NCI-H82 (cell line): Measurements from ENCODE around the gene CCDC144A.
A peak's percentile ranks its signal among the peaks of the same experiment; 100 is the strongest.
"Not testable (repeated sequence)": the region's sequence is repeated elsewhere in the genome, so short reads cannot be mapped to it uniquely, and the experiment has no call there.

Experiments
- DNase-seq: peaks from one replicate; lab custom pipeline; 2025; lab: John Stamatoyannopoulos, UW

Gene CCDC144A

GRCh38 chr17:16757520-16757919 lies 67.5 kb downstream of the CCDC144A start:
- not testable (repeated sequence) for DNase-seq

GRCh38 chr17:16758177-16758576 lies 68.1 kb downstream of the CCDC144A start:
- not testable (repeated sequence) for DNase-seq

GRCh38 chr17:16768290-16769175 lies 78.5 kb downstream of the CCDC144A start:
- peak; percentile 5 for DNase-seq

DNA sequence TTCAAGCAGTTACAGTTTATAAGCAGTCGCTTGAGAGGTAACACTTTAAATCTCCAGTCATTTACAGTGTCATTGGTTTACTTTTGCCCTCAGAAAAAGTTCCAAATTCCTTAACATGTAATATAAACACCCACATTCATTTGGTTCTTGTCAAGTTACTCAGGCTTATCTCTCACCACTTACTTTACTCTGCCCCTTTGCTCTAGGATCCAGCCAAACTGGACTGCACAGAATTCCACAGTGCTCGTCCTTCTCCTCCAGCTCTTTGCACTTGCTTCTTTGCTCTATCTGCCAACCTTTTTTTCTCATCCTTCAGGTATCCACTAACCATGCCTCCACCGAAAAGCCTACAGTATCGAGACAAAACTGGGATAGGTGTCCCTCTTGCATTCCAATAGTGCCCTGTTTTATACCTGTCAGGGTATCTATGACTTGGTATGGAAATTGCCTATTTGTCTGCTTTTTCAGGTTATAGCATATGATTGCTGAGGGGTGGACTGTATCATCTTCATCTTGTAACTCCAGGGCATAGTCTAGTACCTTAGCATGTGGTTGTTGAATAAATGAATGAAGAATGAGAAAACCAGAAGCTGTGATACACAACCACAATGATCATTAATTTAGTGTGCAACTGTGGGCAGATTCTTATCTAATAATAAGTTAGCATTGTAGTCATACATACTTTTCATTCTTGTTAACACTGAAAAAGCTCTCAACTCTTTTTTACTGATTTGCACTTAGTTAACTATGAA lies 82.5 kb downstream of the CCDC144A start:
- not testable (repeated sequence) for DNase-seq

DNA sequence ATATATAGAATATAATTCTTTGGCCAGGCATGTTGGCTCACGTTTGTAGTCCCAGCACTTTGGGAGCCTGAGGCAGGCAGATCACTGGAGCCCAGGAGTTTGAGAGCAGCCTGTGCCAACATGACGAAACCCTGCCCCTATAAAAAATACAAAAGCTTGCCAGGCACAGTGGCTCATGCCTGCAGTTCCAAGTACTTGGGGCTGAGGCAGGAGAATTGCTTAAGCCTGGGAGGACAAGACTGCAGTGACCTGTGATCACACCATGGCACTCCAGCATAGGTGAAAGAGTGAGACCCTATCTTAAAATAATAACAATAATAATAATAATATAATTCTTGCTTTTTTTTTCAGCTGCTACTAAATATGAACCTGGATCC lies 83.1 kb downstream of the CCDC144A start:
- DNase-seq: not testable (repeated sequence)

DNA sequence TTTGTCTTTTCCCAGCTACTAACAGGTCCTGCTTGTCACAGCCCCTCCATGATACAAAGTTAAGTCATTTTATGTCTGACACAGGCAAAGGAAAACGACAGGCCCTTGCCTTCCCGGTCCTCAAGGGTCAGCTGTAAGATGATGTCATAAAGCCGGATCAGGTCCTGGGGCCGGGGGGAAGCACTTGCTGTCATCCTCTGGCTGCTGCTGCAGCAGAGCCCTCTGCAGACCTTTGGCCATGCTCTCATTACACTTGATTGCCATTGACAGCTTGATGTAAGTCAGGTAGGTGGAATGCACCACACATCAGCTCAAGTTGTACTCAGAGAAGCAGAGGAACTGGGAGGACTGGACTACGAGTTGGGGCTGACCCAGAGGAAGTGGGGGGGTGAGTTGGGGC lies 97.8 kb downstream of the CCDC144A start:
- not testable (repeated sequence) for DNase-seq

DNA sequence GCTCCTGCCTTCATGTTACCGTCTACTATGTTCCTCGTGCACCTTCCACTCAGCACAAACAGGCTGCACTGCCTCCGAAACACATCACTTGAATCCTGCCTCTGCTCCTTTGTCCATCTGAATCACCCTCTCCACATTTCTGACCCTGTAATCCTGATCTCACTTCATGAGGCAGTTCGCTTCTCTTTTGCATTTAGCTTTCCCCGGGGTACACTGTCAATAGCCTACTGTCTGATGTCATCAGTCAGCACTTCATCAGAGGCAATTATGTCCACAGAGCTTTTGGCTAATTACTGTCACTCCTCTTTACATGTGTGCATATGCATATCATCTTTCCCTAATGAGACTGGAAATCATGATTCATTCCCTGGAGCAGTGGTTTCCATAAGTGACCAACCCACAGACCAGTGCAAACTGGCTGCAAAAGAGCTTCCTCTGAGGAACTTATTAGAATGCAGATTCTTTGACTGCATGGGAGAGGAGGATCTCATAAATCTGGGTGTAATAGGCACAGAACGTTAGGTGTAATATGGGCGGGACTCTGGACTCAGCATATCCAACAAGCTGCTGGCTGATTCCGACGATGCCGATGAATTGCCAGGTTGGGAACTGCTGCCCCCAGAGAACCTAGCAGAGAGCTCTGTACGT lies 99.0 kb downstream of the CCDC144A start:
- not testable (repeated sequence) for DNase-seq

DNA sequence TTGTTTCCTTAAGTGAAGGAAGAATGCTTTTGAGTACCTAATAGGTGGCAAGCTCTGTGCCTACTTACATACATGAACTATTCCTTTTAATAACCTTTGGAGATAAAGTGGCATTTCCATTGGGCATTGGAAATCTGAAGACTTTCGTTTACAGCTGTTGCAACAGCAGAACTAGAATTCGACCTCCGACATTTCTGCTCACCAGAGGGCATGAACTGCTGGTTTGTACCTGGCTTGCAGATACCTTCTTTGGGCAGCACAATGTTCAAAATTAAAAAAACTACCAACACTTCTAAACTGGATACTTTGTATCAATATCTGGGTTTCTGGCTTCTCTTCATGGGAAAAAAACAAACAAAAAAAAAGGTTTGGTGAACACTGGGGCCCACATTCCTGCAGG lies 99.6 kb downstream of the CCDC144A start:
- not testable (repeated sequence) for DNase-seq

DNA sequence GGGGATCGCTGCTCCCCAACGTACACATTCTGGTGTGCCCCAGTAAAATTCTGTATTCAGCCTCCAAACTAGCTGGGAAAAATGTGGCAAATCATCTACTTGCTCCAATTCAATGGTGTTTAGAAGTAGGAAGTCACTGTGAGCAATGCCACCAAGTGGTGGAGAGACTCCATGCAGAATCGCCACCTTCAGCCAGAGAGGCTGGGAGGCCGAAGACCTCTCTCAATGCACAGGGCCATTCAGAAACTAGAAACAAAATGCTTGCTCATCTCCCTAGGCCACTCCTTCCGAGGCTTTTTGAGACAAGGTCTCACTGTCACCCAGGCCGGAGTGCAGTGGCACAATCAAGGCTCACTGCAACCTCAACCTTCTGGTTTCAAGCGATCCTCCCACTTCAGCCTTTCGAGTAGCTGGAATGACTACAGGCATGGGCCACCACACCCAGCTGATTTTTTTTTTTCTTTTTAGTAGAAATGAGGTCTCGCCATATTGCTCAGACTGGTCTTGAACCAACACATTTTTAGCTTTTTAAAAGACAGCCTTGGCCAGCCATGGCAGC lies 100.4 kb downstream of the CCDC144A start:
- not testable (repeated sequence) for DNase-seq

DNA sequence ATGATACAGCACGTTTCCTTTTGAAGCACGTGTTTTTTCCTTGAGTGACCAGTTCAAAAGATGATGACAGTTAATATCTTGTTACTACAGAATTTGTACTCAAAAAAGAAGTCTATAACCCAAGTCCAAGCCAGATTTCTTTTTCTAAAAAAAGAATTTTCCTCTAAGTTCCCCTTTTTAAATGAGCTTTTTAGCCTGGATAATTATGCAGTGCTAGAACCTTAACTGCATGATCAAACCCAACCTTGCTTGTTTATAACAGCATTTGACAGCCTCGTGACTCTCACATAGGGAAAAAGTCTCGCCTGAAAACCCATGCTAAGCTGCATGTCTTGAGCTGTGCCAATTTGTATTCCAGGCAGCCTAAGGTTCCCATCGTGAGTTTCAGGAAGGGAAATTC lies 104.2 kb downstream of the CCDC144A start:
- not testable (repeated sequence) for DNase-seq

DNA sequence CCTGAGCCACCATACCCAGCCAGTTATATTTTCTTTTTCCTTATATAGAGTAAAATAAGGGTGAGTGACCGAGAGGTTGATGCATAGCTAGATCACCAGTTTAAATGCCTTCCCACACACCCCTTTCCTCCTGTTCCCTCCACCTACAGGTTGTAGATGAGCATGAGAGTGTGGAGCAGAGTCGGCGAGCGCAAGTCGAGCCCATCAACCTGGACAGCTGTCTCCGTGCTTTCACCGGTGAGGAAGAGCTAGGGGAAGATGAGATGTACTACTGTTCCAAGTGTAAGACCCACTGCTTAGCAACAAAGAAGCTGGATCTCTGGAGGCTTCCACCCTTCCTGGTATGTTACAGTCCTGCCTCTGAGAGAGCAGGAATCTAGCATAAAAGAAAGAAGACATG lies 105.9 kb downstream of the CCDC144A start:
- not testable (repeated sequence) for DNase-seq

DNA sequence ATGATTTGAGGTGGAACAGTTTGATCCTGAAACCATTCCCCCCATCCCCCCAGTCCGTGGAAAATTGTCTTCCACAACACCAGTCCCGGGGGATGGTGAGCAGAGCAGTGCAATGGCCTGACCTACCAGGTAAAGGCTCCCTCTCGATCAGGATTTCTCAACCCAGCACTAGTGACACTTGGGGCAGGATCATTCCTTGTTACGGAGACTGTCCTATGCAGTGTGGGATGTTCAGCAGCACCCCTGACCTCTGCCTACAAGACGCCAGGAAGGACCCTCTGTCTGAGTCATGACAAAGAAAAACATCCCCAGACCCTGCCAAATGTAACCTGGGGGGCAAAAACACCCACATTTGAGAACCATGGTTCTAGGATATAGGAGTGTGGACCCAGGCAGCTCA lies 114.8 kb downstream of the CCDC144A start:
- not testable (repeated sequence) for DNase-seq

DNA sequence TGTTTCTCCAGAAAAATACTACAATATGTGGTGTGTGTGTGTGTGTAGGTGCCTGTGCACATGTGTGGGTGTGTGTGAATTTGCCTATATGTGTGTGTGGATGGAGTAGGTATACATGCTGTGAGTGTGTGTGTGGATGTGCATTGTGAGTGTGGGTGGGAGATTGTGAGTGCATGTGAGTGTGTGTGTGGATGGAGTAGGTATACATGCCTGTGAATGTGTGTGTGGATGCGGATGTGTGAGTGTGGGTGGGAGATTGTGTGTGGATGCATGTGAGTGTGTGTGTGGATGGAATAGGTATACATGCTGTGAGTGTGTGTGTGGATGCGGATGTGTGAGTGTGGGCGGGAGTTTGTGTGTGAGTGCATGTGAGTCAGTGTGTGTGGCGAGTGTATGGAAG lies 116.6 kb downstream of the CCDC144A start:
- DNase-seq: not testable (repeated sequence)

DNA sequence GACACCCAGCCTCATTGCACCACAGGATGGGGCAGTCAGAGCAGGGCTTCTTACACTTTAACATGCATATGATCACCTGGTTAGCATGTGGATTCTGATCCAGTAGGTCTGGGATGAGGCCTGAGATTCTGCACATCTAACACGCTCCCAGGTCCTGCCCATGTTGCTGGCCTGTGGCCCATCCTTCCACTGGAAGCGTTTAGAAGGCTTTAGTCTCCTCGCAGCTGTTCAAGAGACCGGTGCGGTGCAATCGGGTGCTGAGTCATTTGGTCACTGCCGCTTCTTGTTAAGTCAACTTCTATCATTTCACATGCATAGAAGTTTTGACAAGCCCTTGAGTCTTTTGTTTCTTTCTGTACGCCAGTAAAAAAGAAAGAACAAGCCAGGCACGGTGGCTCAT lies 117.6 kb downstream of the CCDC144A start:
- not testable (repeated sequence) for DNase-seq

GRCh38 chr17:16810236-16810635 lies 120.2 kb downstream of the CCDC144A start:
- DNase-seq: not testable (repeated sequence)

GRCh38 chr17:16812126-16812525 lies 122.1 kb downstream of the CCDC144A start:
- not testable (repeated sequence) for DNase-seq

DNA sequence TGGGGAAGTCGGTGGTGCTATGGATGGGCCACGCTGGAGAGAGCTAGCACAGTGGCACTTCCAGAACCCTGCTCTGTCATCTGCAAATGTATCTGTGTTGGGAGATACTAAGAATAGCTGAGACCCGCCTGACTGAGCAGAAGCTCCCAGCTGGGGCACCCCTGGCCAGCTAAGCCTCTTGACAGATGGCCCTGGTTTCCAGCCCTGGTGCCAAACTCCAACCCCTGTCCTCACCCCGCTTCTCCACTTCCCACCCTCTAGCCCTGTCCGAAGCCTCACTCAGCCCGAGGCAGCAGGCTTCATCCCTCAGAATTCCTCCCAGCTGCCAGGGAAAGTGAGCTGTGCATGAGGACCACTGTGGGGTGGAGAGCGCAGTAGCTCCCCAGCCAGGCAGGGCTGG lies 124.4 kb downstream of the CCDC144A start:
- peak; percentile 19 for DNase-seq

GRCh38 chr17:16817201-16817600 lies 127.2 kb downstream of the CCDC144A start:
- no peak for DNase-seq

DNA sequence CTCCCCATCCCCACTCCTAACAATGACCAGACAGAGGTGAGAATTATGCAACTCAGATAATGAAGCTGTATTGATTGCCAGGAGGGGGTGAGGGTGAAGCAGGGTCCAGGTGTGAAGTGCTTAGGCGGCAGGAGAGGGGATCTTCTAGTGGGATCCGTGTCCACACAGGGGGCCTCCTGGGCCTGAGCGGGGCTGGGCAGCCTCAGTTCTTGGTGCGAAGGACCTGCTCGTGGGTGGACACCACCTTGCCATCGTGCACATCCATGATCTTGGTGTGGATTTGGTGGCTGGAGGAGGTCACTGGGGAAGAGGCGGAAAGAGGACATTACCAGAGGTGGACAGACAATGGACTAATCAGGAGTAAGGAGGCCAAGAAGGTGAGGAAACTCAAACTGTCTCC lies 127.9 kb downstream of the CCDC144A start:
- DNase-seq: not testable (repeated sequence)

DNA sequence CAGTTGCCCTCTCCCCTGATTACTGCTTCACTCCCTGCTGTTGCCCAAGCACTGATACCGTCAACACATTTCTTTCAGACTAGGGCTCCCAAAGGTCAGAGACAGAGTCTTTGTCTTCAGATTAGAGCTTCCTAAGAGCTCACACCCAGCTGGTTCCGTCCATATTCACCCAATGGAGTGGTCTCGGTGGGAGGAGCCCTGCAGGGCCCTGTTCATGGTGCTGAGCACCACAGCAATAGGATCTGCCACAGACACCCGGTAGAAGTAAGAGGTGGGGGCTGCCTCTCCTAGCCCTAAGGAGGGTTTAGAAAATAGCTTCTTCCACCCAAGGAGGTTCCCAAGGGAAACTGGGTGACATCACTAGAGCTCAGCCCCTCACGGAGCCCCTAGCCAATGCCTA lies 128.3 kb downstream of the CCDC144A start:
- DNase-seq: no peak

DNA sequence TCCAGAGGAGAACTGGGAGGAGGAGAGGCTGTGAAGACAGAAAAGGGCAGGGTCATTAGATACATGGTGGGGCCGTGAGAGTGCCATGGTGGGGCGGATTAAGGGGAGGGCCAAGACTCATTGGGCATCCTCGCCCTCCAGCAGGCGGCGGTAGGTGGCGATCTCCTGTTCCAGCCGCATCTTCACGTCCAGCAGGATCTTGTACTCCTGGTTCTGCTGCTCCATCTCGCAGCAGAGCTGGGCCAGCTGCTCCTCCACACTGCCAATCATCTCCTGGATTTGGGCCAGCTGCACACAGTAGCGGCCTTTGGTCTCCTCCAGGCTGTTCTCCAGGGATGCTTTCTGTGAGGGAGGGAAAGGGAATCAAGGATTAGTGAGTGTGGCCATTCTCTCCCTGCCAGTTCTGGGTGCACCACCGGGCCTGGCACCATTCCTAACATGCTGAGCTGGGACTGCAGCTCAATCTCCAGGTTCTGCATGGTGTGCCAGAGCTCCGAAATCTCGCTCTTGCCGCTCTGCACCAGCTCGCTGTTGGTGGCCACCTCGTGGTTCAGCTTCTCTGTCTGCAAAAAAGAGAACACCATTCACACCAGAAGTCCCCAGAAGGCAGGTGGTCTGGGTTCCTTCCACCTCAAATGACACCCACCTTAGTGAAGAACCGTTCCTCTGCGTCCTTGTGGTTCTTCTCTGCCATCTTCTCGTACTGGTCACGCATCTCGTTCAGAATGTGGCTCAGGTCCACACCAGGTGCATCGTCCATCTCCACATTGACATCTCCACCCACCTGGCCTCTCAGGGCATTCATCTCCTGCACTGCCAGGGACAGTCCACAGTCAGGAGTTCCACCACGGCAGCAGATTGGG lies 129.0 kb downstream of the CCDC144A start:
- no peak for DNase-seq
